ENCODE data around the gene WDR82. TPM values are rescaled to one million over a fixed set of nuclear protein-coding genes. Genes with fewer than 3 reads are reported as not detected.

WDR82 gene
- total RNA-seq, 1 donor from 2014 or later, result 61.0 TPM

- no peak for DNase-seq
- peak; percentile 13 for ATAC-seq (ENCODE audit: poor library complexity)
- intact Hi-C loops (cut with DNase I), result no loop called here
Observed at GRCh38 chr3:52246728-52247408, 31.6 kb downstream of the WDR82 start.

- no peak for DNase-seq
- intact Hi-C loops (cut with DNase I), result no loop called here
- ATAC-seq (ENCODE audit: poor library complexity), result no peak
Observed at GRCh38 chr3:52246264-52246620, 32.2 kb downstream of the WDR82 start.

- peak; percentile 71 for DNase-seq
- intact Hi-C loops (cut with DNase I), result no loop called here
- peak; percentile 62 for ATAC-seq (ENCODE audit: poor library complexity)
Observed at GRCh38 chr3:52245322-52246263, 32.9 kb downstream of the WDR82 start, which contains the start of gene PPM1M. Gene PPM1M (plus strand): TSS chr3:52245759. CDS start chr3:52245825, 66 bp downstream.

- intact Hi-C loops (cut with DNase I), result no loop called here
- DNase-seq (no peak), ATAC-seq (ENCODE audit: poor library complexity) (peak; percentile 6)
Observed at GRCh38 chr3:52243791-52244628, 34.4 kb downstream of the WDR82 start.

- DNase-seq (no peak), ATAC-seq (ENCODE audit: poor library complexity) (no peak)
- intact Hi-C loops (cut with DNase I), result no loop called here
Observed at GRCh38 chr3:52242039-52242438, 36.4 kb downstream of the WDR82 start.

GRCh38 chr3:52240886-52241370 is 37.5 kb downstream of the WDR82 start:
- DNase-seq, result no peak
- intact Hi-C loops (cut with DNase I), result no loop called here
- no peak for ATAC-seq (ENCODE audit: poor library complexity)

- intact Hi-C loops (cut with DNase I), result no loop called here
- peak; percentile 69 for DNase-seq
- ATAC-seq (ENCODE audit: poor library complexity), result no peak
Observed at GRCh38 chr3:52240059-52240885, 38.2 kb downstream of the WDR82 start.

- intact Hi-C loops (cut with DNase I), result loop anchor here (5.0 kb wide), 1 partner anchor 38 kb away; the partner anchor contains the start of gene WDR82
- DNase-seq (peak; percentile 90), ATAC-seq (ENCODE audit: poor library complexity) (peak; percentile 87)
Observed at GRCh38 chr3:52238761-52239701, 39.4 kb downstream of the WDR82 start, which contains the start of gene TWF2. Gene TWF2 (minus strand): TSS chr3:52239158. CDS start chr3:52239016, 142 bp downstream.

GRCh38 chr3:52238193-52238760 is 40.2 kb downstream of the WDR82 start:
- no peak for ATAC-seq (ENCODE audit: poor library complexity)
- intact Hi-C loops (cut with DNase I), result loop anchor here (5.0 kb wide), 1 partner anchor 39 kb away; the partner anchor contains the start of gene WDR82
- no peak for DNase-seq

- peak; percentile 57 for ATAC-seq (ENCODE audit: poor library complexity)
- DNase-seq, result peak; percentile 92
- intact Hi-C loops (cut with DNase I), result loop anchor here (5.0 kb wide), 1 partner anchor 40 kb away; the partner anchor contains the start of gene WDR82
Observed at GRCh38 chr3:52237657-52238172, 40.7 kb downstream of the WDR82 start.

GRCh38 chr3:52237006-52237656 is 41.3 kb downstream of the WDR82 start:
- DNase-seq, result no peak
- intact Hi-C loops (cut with DNase I), result loop anchor here (5.0 kb wide), 1 partner anchor 40 kb away; the partner anchor contains the start of gene WDR82
- no peak for ATAC-seq (ENCODE audit: poor library complexity)

- intact Hi-C loops (cut with DNase I), result loop anchor here (5.0 kb wide), 1 partner anchor 41 kb away; the partner anchor contains the start of gene WDR82
- ATAC-seq (ENCODE audit: poor library complexity) (no peak), DNase-seq (no peak)
Observed at GRCh38 chr3:52236424-52236886, 42.0 kb downstream of the WDR82 start.

- intact Hi-C loops (cut with DNase I), result loop anchor here (5.0 kb wide), 1 partner anchor 43 kb away; the partner anchor contains the start of gene WDR82
- ATAC-seq (ENCODE audit: poor library complexity) (peak; percentile 32), DNase-seq (peak; percentile 63)
Observed at GRCh38 chr3:52234516-52235447, 43.7 kb downstream of the WDR82 start.

GRCh38 chr3:52233968-52234367 is 44.5 kb downstream of the WDR82 start:
- intact Hi-C loops (cut with DNase I), result no loop called here
- ATAC-seq (ENCODE audit: poor library complexity) (peak; percentile 43), DNase-seq (peak; percentile 77)

Measured in Right ventricle myocardium superior (tissue), 1 donor.